Natural killer cell (primary cell): ENCODE data around the gene EPS8. TPM values are rescaled to one million over a fixed set of nuclear protein-coding genes. Genes with fewer than 3 reads are reported as not detected.

ENCODE experiments used
- ATAC-seq, 3 donors: fragments of 150-1000 bp in 2 of 3; fragments of 200-7000 bp in 1 of 3; cut with Tn5 transposase; 1 replicate in 1 of 3; 2 replicates in 2 of 3; pipeline ENCODE4 v1.10.0; 2021; ENCODE audit warnings: mild to moderate bottlenecking in 2 of 3, moderate library complexity in 2 of 3
- DNase-seq, 2 donors: peaks; one replicate each; pipeline versions ENCODE4 v3.0.0 to v3.0.0-alpha.2; 2013 to 2021; ENCODE audit warnings: mixed read lengths in 1 of 2
- H3K27ac ChIP-seq: one replicate; pipeline ENCODE4 v1.5.1; 2013; ENCODE audit warnings: mild to moderate bottlenecking, low read length
- H3K27me3 ChIP-seq: one replicate; pipeline ENCODE4 v1.6.1; 2013; ENCODE audit warnings: low read length; ENCODE audit not compliant: control insufficient read depth, insufficient read depth
- H3K36me3 ChIP-seq: one replicate; pipeline ENCODE4 v1.6.1; 2013; ENCODE audit warnings: low read length; ENCODE audit not compliant: control insufficient read depth, insufficient read depth
- H3K4me1 ChIP-seq: one replicate; pipeline ENCODE4 v1.6.1; 2013; ENCODE audit warnings: low read length; ENCODE audit not compliant: control insufficient read depth, insufficient read depth
- H3K4me3 ChIP-seq: one replicate; pipeline ENCODE4 v1.5.1; 2013; ENCODE audit warnings: low read length
- H3K9me3 ChIP-seq: one replicate; pipeline ENCODE4 v1.6.1; 2013; ENCODE audit warnings: low read length; ENCODE audit not compliant: control insufficient read depth, insufficient read depth
- H3K27ac Mint-ChIP-seq, 2 donors: one replicate each; pipeline ENCODE4 v1.8.0; 2022; ENCODE audit warnings: mild to moderate bottlenecking in 2 of 2, mixed read lengths in 2 of 2, moderate library complexity in 1 of 2
- H3K27me3 Mint-ChIP-seq, 2 donors: one replicate each; pipeline ENCODE4 v1.8.0; 2022; ENCODE audit warnings: low read depth in 2 of 2, mixed read lengths in 2 of 2
- H3K36me3 Mint-ChIP-seq: one replicate; pipeline ENCODE4 v1.8.0; 2022; ENCODE audit warnings: mixed read lengths
- H3K4me1 Mint-ChIP-seq, 2 donors: one replicate each; pipeline ENCODE4 v1.8.0; 2022; ENCODE audit warnings: mixed read lengths in 2 of 2
- H3K4me3 Mint-ChIP-seq: one replicate; pipeline ENCODE4 v1.8.0; 2022; ENCODE audit warnings: mild to moderate bottlenecking, moderate library complexity, mixed read lengths
- H3K9me3 Mint-ChIP-seq, 2 donors: one replicate each; pipeline ENCODE4 v1.8.0; 2022; ENCODE audit warnings: mixed read lengths in 2 of 2
- WGBS: methylation state at CpG from one replicate; pipeline ENCODE4 v1.1.7; 2013; ENCODE audit warnings: missing lambda C conversion rate; ENCODE audit not compliant: insufficient coverage; 5-methylcytosine and 5-hydroxymethylcytosine counted together
- intact Hi-C: fragments of 100-400 bp; cut with micrococcal nuclease; formaldehyde crosslinking; loops from one replicate; pipeline ENCODE4 v1.14.2; 2022
- total RNA-seq, 4 donors: library from RNA; stranded (reverse); fragments of 120-200 nt in 1 of 4; gene quantifications; one replicate each; pipeline versions ENCODE4 v1.2.3 to v1.2.4, GENCODE V29; 2013 to 2022
- TF ChIP-seq, protein P1 (sequence below): fragments of 200-600 bp; IDR thresholded peaks from one replicate; pipeline ENCODE4 v1.8.0; 2022; ENCODE audit warnings: antibody characterized with exemption

Gene EPS8
- total RNA-seq = 1 to 10 TPM; 1.5 to 2.6 (median 1.5) TPM
- total RNA-seq (2013) = 2.8 TPM

GRCh38 chr12:15789220-15790171, at the start of gene EPS8:
Gene EPS8, minus strand, starts transcription at chr12:15789388. Its CDS starts 106,437 bp downstream, at chr12:15682951.
- Mint-ChIP-seq H3K4me1 (peaks cover 19% of the 10 kb centered on the region in 2 donors), H3K4me3 (peak within 1 kb of the TSS; percentile 99), H3K9me3 (no peaks in the 10 kb centered on the region), H3K27ac (peak within 1 kb of the TSS; percentile 81 to 83), H3K36me3 (no peaks in the 10 kb centered on the region), H3K27me3 (peaks cover 47 to 65% of the 10 kb centered on the region in 2 donors)
- Histone ChIP-seq H3K9me3 (no peaks in the 10 kb centered on the region), H3K36me3 (no peaks in the 10 kb centered on the region), H3K27ac (peak within 1 kb of the TSS; percentile 63), H3K27me3 (peaks cover 41% of the 10 kb centered on the region), H3K4me1 (peaks cover 18% of the 10 kb centered on the region), H3K4me3 (peak within 1 kb of the TSS; percentile 60)
- peak; percentile 91 to 95 (median 95) for ATAC-seq
- DNase-seq = peak; percentile 88 to 93
- WGBS = under 1% methylated on average over 85 of the region's 85 CpGs
- TF ChIP-seq, protein P1, sequence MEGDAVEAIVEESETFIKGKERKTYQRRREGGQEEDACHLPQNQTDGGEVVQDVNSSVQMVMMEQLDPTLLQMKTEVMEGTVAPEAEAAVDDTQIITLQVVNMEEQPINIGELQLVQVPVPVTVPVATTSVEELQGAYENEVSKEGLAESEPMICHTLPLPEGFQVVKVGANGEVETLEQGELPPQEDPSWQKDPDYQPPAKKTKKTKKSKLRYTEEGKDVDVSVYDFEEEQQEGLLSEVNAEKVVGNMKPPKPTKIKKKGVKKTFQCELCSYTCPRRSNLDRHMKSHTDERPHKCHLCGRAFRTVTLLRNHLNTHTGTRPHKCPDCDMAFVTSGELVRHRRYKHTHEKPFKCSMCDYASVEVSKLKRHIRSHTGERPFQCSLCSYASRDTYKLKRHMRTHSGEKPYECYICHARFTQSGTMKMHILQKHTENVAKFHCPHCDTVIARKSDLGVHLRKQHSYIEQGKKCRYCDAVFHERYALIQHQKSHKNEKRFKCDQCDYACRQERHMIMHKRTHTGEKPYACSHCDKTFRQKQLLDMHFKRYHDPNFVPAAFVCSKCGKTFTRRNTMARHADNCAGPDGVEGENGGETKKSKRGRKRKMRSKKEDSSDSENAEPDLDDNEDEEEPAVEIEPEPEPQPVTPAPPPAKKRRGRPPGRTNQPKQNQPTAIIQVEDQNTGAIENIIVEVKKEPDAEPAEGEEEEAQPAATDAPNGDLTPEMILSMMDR = no peak
- intact Hi-C loops = loop anchor here (2.0 to 5.0 kb wide), 2 partner anchors 93 to 1532 kb away; partner anchors contain the start of gene STRAP

DNA sequence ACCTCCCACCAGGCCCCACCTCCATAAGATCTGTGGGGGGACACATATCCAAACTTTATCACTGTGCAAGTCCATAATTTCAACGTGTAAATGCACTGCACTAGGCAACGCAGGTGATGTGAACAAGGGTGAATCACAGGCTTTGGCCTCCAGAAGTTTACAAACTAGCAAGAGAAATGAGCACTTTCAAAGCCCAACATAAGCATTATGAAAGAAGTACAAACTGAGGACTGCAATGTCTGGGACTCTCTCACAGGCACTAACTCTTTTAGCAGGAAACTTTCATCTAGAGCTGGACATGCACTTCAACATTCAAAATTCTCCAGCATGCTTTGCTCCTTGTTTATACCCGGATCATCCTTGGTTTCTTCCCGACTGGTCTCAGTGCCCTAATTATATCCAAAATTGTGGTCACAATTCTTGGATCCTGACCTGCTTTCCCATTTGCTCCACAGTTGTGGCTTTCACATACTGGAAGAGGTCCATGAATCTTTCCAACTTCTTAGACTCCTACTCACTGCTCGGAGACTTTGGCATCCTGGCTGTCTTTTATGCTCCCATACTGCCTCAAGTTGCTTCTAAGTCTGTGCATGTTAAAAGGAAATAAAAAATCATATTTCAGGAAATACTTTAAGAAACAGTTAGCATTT, 48.1 kb upstream of the EPS8 start:
- ATAC-seq (no peak), DNase-seq (no peak)
- H3K9me3 Mint-ChIP-seq = no peaks in the 10 kb centered on the region
- no peaks in the 10 kb centered on the region for H3K4me1 Mint-ChIP-seq
- Histone ChIP-seq H3K9me3 (no peaks in the 10 kb centered on the region), H3K36me3 (no peaks in the 10 kb centered on the region), H3K27ac (no peak overlapping the region), H3K4me1 (no peaks in the 10 kb centered on the region), H3K27me3 (no peaks in the 10 kb centered on the region), H3K4me3 (no peak overlapping the region)
- intact Hi-C loops = no loop called here
- peaks cover 15 to 18% of the 10 kb centered on the region in 2 donors for H3K27me3 Mint-ChIP-seq
- H3K4me3 Mint-ChIP-seq = no peak overlapping the region
- H3K27ac Mint-ChIP-seq = no peak overlapping the region
- H3K36me3 Mint-ChIP-seq = no peaks in the 10 kb centered on the region
- TF ChIP-seq, protein P1 = no peak
- WGBS = 82% methylated on average over 4 of the region's 5 CpGs

GRCh38 chr12:15834575-15834974, 45.4 kb upstream of the EPS8 start:
- 83% methylated on average over 3 of the region's 4 CpGs for WGBS
- H3K9me3 ChIP-seq = no peaks in the 10 kb centered on the region
- no peaks in the 10 kb centered on the region for H3K27me3 ChIP-seq
- H3K27me3 Mint-ChIP-seq = peaks cover 6 to 22% of the 10 kb centered on the region in 2 donors
- no peak overlapping the region for H3K4me3 Mint-ChIP-seq
- H3K4me1 ChIP-seq = no peaks in the 10 kb centered on the region
- no peak overlapping the region for H3K27ac Mint-ChIP-seq
- no peaks in the 10 kb centered on the region for H3K4me1 Mint-ChIP-seq
- no peak overlapping the region for H3K27ac ChIP-seq
- TF ChIP-seq, protein P1 = no peak
- no peak for DNase-seq
- no peaks in the 10 kb centered on the region for H3K36me3 ChIP-seq
- H3K4me3 ChIP-seq = no peak overlapping the region
- H3K9me3 Mint-ChIP-seq = no peaks in the 10 kb centered on the region
- intact Hi-C loops = no loop called here
- no peaks in the 10 kb centered on the region for H3K36me3 Mint-ChIP-seq
- no peak for ATAC-seq
